Measurements from ENCODE around the gene MEX3D.

Gene MEX3D

GRCh38 chr19:1514986-1515721, 53.0 kb downstream of the MEX3D start:
- no peak for DNase-seq

DNA sequence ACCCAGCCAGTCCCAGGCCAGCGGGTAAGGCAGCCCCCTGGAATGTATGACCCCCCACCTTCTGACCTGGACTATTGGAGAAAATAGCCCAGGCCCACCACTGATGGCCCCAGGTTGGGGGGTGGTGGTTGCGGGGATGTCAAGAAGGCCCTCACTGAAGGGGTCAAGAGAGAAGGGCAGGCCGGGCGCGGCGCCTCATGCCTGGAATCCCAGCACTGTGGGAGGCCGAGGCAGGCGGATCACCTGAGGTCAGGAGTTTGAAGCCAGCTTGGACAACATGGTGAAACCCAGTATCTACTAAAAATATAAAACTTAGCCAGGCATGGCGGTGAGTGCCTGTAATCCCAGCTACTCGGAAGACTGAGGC, 53.8 kb downstream of the MEX3D start:
- DNase-seq: no peak

- DNase-seq: no peak
These were observed 54.4 kb downstream of the MEX3D start for GRCh38 chr19:1513499-1514294.

DNA sequence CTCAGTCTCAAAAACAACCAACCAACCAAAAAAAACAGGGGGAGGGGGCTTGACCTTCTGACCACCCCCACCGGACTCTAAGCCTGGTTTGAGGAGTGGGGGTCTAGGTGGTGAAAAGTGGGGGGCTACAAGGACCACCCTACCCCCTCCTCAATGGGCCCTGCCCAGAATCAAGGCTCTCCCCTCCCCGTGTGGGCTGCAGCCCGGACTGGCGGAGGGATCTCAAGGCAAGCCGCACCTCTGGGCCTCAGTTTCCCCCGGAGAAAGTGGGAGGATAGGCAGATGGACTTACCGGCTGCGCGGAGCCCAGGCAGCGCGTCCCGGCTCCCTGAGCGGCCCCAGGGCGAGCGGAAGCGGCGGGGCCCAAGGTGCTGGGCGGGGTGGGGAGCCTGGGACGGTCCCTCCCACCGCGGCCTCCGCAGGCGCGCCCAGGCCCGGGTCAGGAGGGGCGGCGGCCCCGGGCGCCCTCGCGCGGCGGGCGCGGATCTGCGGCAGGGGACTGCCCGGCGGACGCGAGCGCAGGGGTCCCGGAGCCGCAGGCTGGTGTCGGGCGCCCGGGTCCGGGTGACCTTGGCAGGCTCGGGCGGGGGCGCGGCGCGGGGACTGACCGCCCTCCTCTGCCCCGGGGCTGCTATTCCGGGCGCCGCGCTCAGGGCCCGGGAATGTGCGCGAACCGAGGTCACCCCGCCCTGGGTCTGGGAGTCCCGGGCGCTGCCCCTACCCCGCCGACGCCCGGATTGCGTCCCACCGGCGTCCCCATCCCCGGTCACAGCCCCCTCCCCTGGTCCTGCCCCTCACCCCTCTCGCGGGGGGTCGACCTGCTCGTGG, 55.2 kb downstream of the MEX3D start, which contains the start of gene ADAMTSL5:
TSS of gene ADAMTSL5 (minus strand) at position 349 of the 828 bp plus-strand sequence. CDS start 2,076 bp downstream, outside the sequence.
- no peak for DNase-seq

GRCh38 chr19:1511318-1512317, 56.5 kb downstream of the MEX3D start:
- no peak for DNase-seq

- DNase-seq: no peak
These were observed 57.3 kb downstream of the MEX3D start for GRCh38 chr19:1510807-1511206.

DNA sequence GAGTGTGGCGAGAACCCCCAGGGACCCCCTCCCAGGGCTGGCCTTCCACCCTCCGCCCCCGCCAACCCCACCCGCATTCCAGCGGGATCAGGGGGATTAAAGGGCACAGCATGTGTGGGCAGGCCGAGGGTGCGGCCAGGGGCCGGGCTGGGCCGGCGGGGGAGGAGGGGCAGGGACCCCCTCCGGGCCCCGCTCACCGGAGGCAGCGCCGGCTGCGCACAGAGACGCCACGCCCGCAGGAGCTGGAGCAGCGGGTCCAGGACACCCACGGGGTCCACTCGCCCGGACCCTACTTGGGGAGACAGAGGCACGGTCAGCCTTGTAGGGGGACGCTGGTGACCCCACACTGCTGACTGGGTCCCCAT, 57.7 kb downstream of the MEX3D start:
- DNase-seq: no peak

DNA sequence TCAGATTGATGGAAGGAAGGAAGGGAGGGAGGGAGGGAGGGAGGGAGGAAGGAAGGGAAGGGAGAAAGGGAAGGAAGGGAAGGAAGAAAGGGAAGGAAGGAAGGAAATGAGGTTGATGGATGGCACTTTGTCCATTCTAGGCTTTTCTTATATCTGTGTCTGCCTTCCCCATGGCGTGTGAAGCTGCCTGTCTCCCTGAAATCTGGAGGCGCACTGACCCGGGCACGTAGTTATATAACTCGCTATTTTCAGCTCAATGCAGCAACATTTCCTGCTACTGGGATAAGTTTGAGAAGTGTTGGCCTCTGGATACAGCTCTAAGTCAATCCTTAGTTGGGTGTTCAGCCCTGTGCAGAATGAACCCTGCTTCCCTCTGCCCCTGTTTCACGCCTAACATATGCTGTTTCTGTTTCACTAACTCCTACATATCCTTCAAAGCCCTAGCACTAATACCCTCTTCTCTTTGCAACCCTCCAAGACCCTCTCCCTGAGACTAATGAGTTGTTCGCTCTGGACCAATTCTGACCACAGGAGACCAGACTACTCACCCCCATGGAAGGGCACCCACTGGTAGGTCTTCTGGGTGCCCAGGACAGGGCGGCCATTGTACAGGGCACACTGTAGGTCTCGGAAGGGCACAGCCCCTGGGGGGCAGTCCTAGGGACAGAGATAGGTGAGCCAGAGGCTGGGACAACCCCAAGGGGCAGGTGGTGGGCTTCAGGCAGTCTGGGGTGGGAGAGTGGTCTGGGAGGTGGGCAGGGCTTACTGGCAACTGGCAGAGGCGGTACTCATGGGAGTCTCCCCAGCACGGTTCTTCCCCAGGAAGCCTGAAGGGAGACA, 58.3 kb downstream of the MEX3D start:
- DNase-seq: no peak

DNA sequence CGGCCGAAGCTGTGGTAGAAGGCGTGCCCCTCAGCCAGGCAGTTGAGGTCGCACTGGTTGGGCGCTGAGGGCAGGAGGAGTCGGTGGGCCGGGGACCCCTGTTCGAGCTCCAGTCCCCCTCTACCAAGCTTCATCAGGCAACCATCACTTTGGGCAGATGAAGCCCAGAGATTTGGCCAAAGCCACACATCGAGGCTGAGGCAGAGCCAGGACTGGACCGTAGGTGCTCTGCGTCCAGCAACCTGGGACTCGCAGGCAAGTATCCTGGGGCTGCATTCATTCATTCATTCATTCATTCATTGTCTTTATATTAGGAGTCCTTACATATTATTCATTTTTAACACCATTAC, 59.6 kb downstream of the MEX3D start:
- no peak for DNase-seq

DNA sequence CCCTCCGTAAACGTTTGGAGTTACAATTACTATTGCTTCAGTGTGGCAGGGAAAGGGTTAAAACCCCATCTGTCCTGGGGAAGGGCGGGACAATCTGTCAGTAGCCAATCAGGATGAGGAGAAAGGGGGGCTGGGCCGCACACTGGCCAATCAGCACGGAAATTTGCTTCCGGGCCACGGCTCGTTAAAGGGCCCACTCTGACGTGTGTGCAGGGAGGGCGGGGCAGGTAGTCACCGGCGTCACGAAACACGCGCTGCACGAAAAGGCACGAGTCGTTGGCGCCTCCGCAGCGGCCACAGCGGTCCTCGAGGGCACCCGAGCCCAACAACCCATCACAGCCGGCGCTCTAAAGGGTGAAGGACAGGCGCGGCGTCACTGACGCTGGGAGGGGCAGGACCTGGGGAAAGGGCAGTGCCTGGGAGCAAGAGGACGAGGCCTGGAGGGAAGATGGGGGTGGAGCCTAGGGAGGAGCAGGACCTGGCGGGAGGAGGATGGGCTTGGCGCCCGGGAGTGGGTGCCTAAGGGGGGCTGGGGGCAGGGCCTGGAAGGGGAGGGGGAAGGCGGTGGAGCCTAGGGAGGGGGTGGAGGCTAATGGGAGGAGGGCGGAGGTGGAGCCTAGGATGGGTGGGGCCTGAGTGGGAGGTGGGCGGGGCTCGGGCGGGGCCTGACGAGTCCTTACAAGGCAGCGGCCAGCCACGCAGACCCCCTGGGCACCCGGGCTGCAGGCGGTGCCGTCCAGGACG, 60.2 kb downstream of the MEX3D start:
- peak; percentile 97 for DNase-seq

DNA sequence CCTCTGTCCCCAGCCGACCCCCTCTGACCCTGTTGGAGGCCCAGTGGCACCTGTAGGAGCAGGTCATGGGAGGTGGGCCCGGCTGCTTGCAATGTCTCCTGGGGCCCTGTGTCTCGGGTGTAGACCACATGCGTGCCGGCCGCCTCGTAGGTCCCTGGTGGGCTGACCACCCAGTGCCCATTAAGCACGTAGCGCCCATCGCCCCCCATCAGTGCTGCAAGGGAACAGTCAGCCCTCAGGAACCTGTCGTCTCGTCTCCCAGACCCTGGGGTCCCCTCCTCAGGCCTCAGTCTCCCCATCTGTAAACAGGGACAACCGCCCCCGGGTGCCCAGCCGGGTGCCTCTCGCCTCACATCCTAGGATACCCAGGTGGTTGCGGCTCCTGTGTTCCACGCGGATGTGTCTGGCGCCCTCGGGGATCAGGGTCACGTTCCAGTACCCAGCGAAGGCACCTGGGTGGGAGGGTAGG, 60.9 kb downstream of the MEX3D start:
- no peak for DNase-seq

GRCh38 chr19:1505991-1506881, 61.9 kb downstream of the MEX3D start:
- DNase-seq: no peak

DNA sequence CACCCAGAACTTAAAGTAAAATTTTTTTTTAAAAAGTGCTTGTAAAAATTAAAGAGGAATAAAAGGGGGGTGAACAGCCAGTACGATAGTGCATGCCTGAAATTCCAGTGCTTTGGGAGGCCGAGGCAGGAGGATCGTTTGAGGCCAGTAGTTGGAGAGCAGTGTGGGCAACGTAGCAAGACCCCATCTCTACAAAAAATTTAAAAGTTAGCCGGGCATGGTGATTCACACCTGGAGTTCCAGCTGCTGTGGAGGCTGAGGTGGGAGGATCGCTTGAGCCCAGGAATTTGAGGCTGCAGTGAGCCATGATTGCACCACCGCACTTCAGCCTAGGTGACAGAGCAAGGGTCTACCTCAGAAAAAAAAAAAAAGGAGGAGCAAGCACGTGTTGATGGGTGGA, 63.1 kb downstream of the MEX3D start:
- DNase-seq: no peak
